Hepatocyte (in vitro differentiated cells): ENCODE data around the gene SERBP1. TPM values are rescaled to one million over a fixed set of nuclear protein-coding genes. Genes with fewer than 3 reads are reported as not detected.

Experiments used
- DNase-seq: peaks from one replicate; pipeline ENCODE4 v3.0.0-alpha.2; 2016; ENCODE audit warnings: low spot score
- H2AFZ ChIP-seq: fragments of 200-600 bp; sonication (generic); 2 replicates; pipeline ENCODE4 v1.6.0; 2016; ENCODE audit warnings: antibody characterized with exemption, mild to moderate bottlenecking
- H3K27ac ChIP-seq: fragments of 200-600 bp; sonication (generic); 2 replicates; pipeline ENCODE4 v1.5.1; 2016; ENCODE audit warnings: mild to moderate bottlenecking
- H3K27me3 ChIP-seq: fragments of 200-600 bp; sonication (generic); 2 replicates; pipeline ENCODE4 v1.6.1; 2016
- H3K36me3 ChIP-seq: fragments of 200-600 bp; sonication (generic); replicated peaks from 2 replicates; pipeline ENCODE4 v1.5.1; 2016; ENCODE audit warnings: low read depth; ENCODE audit not compliant: insufficient read depth
- H3K4me1 ChIP-seq: fragments of 200-600 bp; sonication (generic); 2 replicates; pipeline ENCODE4 v1.5.1; 2016; ENCODE audit warnings: mild to moderate bottlenecking, moderate library complexity; ENCODE audit not compliant: insufficient read depth
- H3K4me2 ChIP-seq: fragments of 200-600 bp; sonication (generic); 2 replicates; pipeline ENCODE4 v1.6.0; 2016
- H3K4me3 ChIP-seq: fragments of 200-600 bp; sonication (generic); 2 replicates; pipeline ENCODE4 v1.5.1; 2016; ENCODE audit warnings: mild to moderate bottlenecking
- H3K79me2 ChIP-seq: fragments of 200-600 bp; sonication (generic); 2 replicates; pipeline ENCODE4 v1.6.0; 2017; ENCODE audit warnings: mild to moderate bottlenecking
- H3K9me2 ChIP-seq: fragments of 200-600 bp; sonication (generic); replicated peaks from 2 replicates; pipeline ENCODE4 v1.6.0; 2017; ENCODE audit warnings: mild to moderate bottlenecking; ENCODE audit not compliant: insufficient read depth
- H3K9me3 ChIP-seq: fragments of 200-600 bp; sonication (generic); 2 replicates; pipeline ENCODE4 v1.5.1; 2016; ENCODE audit warnings: low read depth, mild to moderate bottlenecking
- H4K20me1 ChIP-seq: fragments of 200-600 bp; sonication (generic); 2 replicates; pipeline ENCODE4 v1.6.0; 2016; ENCODE audit warnings: mild to moderate bottlenecking; ENCODE audit not compliant: insufficient read depth, poor library complexity, severe bottlenecking
- CTCF ChIP-seq: fragments of 200-600 bp; sonication (generic); IDR thresholded peaks from 2 replicates; pipeline ENCODE4 v1.5.1; 2016; ENCODE audit warnings: antibody characterized with exemption, mild to moderate bottlenecking; ENCODE audit not compliant: poor library complexity
- EZH2 ChIP-seq: fragments of 200-600 bp; sonication (generic); IDR thresholded peaks from 2 replicates; pipeline ENCODE4 v1.6.1; 2016; ENCODE audit warnings: antibody characterized with exemption, mild to moderate bottlenecking, borderline replicate concordance
- EZH2phosphoT487 ChIP-seq: fragments of 200-600 bp; sonication (generic); IDR thresholded peaks from one replicate; pipeline ENCODE4 v1.6.1; 2018; ENCODE audit warnings: antibody characterized with exemption, mild to moderate bottlenecking, low read depth, moderate library complexity; ENCODE audit not compliant: unreplicated experiment, severe bottlenecking
- WGBS: methylation state at CpG from one replicate; pipeline ENCODE4 v1.1.6; 2016; ENCODE audit warnings: low lambda C conversion rate; ENCODE audit errors: missing lambda C conversion rate; 5-methylcytosine and 5-hydroxymethylcytosine counted together
- polyA plus RNA-seq: library from polyadenylated mRNA; unstranded; fragments of >200 nt; fragmentation: Nextera tagmentation; extraction: Ambion mirVana; gene quantifications from 2 replicates; pipeline ENCODE4 v1.2.1, GENCODE V29; 2016
- small RNA-seq: library from RNA; depleted of rRNA; stranded (forward); fragments of <200 nt; gene quantifications from one replicate; pipeline ENCODE3, GENCODE V24; 2014
- total RNA-seq: library from RNA; depleted of rRNA; stranded (reverse); fragments of >200 nt; gene quantifications from 2 replicates; pipeline ENCODE4 v1.2.3, GENCODE V29; 2014

SERBP1 gene
- total and polyA plus RNA-seq, 2 experiments from 2014 or later: 102 to 178 TPM

DNA sequence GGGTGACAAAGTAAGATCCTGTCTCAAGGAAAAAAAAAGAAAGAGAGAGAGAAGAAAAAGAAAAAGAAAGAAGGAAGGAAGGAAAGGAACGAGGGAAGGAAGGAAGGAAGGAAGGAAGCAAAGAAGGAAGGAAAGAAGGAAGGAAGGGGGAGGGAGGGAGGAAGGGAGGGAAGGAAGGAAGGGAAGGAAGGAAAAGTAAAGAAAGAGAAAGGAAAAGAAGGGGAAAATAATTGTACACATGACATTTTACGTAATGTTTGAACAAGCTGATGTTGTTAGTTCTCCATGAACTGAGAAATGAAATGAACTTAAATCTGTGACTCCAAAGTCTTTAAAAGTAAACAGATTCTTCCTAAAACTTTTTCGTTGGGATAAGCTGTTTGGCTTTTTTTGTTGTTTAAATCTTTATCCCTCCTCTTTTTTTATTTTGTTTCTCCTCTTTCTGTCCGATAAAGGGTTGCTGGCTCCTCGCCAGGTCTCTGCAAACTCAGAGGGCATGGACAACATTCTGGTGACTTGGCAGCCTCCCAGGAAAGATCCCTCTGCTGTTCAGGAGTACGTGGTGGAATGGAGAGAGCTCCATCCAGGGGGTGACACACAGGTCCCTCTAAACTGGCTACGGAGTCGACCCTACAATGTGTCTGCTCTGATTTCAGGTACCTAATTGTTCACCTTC is 62.7 kb downstream of the SERBP1 start:
- Histone ChIP-seq H3K4me1 (no peaks in the 10 kb centered on the region), H3K4me3 (no peak overlapping the region), H3K4me2 (peak overlapping the region; percentile 58), H3K27ac (no peak overlapping the region), H2AFZ (no peak overlapping the region), H3K27me3 (no peaks in the 10 kb centered on the region), H3K79me2 (no peaks in the 10 kb centered on the region), H3K9me3 (no peaks in the 10 kb centered on the region), H3K36me3 (no peaks in the 10 kb centered on the region), H4K20me1 (no peaks in the 10 kb centered on the region), H3K9me2 (no peaks in the 10 kb centered on the region)
- whole genome bisulfite sequencing: 60% methylated on average over 8 of the region's 8 CpGs
- TF ChIP-seq EZH2 (no peak), CTCF (peak; percentile 16), EZH2phosphoT487 (no peak)
- peak; percentile 73 for DNase-seq

DNA sequence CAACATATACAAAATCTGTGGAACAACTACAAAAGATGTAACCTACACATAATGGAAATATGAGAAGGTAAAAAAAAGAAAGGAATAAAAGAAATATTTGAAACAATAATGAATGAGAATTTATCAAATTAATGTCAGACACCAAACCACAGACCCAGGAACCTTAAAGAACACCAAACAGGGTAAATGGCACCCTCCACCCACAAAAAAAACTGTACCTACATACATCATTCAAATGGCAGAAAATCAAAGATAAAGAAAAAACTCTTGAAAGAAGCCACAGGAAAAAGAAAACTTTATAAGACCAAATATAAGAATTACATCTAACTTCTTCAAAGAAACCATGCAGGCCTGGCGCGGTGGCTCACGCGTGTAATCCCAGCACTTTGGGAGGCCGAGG is 68.6 kb downstream of the SERBP1 start:
- H2AFZ ChIP-seq: no peak overlapping the region
- TF ChIP-seq EZH2 (no peak), CTCF (no peak), EZH2phosphoT487 (no peak)
- no peak for DNase-seq

GRCh38 chr1:67359592-67359991 is 70.6 kb downstream of the SERBP1 start:
- WGBS: 83% methylated on average over 1 of the region's 1 CpG

More for the DNA sequence above, 68.6 kb downstream of the SERBP1 start:
- no peak overlapping the region for H3K4me3 ChIP-seq
- no peaks in the 10 kb centered on the region for H3K4me1 ChIP-seq
- WGBS: 100% methylated on average over 5 of the region's 5 CpGs
- no peaks in the 10 kb centered on the region for H3K79me2 ChIP-seq
- no peak overlapping the region for H3K4me2 ChIP-seq
- H3K36me3 ChIP-seq: no peaks in the 10 kb centered on the region
- no peak overlapping the region for H3K27ac ChIP-seq
- H3K9me3 ChIP-seq: no peaks in the 10 kb centered on the region
- H4K20me1 ChIP-seq: no peaks in the 10 kb centered on the region
- no peaks in the 10 kb centered on the region for H3K9me2 ChIP-seq
- H3K27me3 ChIP-seq: no peaks in the 10 kb centered on the region

More at GRCh38 chr1:67359592-67359991, 70.6 kb downstream of the SERBP1 start:
- H2AFZ ChIP-seq: no peak overlapping the region
- H3K9me3 ChIP-seq: no peaks in the 10 kb centered on the region
- H3K27ac ChIP-seq: no peak overlapping the region
- no peak overlapping the region for H3K4me2 ChIP-seq
- H3K4me1 ChIP-seq: no peaks in the 10 kb centered on the region
- no peaks in the 10 kb centered on the region for H4K20me1 ChIP-seq
- H3K36me3 ChIP-seq: no peaks in the 10 kb centered on the region
- no peak overlapping the region for H3K4me3 ChIP-seq
- TF ChIP-seq CTCF (no peak), EZH2phosphoT487 (no peak), EZH2 (no peak)
- H3K79me2 ChIP-seq: no peaks in the 10 kb centered on the region
- no peak for DNase-seq
- no peaks in the 10 kb centered on the region for H3K27me3 ChIP-seq
- H3K9me2 ChIP-seq: no peaks in the 10 kb centered on the region

Small RNAs within 50 kb of the gene (small RNA-seq; reads per million reads assigned to genes)
- not detected for gene RNU6-387P

Other genes starting within 250 kb of the SERBP1 start
- gene IL12RB2, start 122.5 kb downstream of the SERBP1 start, total RNA-seq: 0.47 TPM in 1 of 2 replicates, not detected in the other
- 0.10 TPM in 1 of 2 replicates, not detected in the other for gene IL12RB2, start 122.5 kb downstream of the SERBP1 start, polyA plus RNA-seq